ENCODE results near the gene PTPN1.

PTPN1 gene

DNA sequence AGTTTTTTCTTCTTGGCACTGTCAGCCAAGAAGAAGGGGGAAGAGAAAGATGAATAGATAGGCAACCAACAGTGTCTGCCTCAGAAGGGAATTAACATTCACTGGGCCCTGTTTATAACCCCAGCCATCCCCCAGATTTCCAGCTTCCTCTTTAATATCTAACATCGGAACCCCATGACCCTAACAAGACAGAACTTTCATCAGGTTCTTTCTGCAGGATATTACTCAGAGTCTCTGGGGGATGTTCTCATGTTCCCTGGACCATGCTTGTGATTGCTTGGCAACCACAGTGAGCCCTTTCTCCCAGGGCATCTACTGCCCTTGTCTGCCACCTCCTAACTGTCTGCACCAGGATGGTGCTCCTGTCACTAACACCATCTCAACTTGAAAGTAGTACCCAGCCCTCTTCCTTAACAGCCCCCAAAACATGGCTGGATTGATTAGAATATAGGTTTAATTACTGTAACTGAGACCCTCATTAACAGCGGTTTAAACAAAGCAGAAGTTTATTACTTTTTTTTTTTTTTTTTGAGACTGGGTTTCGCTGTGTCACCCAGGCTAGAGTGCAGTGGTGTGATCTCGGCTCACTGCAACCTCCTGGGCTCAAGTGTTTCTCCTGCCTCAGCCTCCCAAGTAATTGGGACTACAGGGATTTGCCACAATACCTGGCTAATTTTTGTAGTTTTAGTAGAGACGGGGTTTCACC is 12.0 kb upstream of the PTPN1 start:
- TF ChIP-seq SIN3A (IDR thresholded peaks at IDR 0.05; ENCODE audit: borderline replicate concordance, insufficient read depth, low read length), result no peak

DNA sequence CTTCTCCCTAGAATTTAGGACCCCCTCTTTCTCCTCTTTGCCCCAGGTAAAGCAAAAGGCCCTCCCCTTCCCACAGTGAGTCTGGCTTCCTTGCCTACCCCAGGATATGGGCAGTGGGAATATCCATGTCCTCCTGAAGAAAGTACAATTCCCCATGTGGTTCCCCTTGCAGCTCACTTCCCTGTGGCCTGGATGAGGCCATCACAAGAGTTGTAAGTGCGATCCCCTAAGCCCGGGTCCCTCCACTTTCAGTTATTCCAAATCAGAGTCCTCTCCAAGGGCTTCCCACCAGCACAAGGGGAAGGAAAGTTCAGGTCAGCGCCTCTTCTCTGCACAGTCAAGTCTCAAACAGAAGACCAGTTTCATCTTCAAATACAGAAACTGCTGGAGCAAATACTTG is 10.2 kb upstream of the PTPN1 start:
- no peak for TF ChIP-seq POLR2AphosphoS5 (IDR thresholded peaks at IDR 0.05; ENCODE audit: low read depth, low read length)
- no peak for TF ChIP-seq FOXP2 (optimal IDR thresholded peaks at IDR 0.05; ENCODE audit: borderline replicate concordance, extremely low read depth, extremely low read length, insufficient read depth)
- no peak for TF ChIP-seq TAF1 (IDR thresholded peaks at IDR 0.05; ENCODE audit: borderline replicate concordance, insufficient read depth, low read length)
- no peak for TF ChIP-seq SIN3A (IDR thresholded peaks at IDR 0.05; ENCODE audit: borderline replicate concordance, insufficient read depth, low read length)
- TF ChIP-seq, protein P1, sequence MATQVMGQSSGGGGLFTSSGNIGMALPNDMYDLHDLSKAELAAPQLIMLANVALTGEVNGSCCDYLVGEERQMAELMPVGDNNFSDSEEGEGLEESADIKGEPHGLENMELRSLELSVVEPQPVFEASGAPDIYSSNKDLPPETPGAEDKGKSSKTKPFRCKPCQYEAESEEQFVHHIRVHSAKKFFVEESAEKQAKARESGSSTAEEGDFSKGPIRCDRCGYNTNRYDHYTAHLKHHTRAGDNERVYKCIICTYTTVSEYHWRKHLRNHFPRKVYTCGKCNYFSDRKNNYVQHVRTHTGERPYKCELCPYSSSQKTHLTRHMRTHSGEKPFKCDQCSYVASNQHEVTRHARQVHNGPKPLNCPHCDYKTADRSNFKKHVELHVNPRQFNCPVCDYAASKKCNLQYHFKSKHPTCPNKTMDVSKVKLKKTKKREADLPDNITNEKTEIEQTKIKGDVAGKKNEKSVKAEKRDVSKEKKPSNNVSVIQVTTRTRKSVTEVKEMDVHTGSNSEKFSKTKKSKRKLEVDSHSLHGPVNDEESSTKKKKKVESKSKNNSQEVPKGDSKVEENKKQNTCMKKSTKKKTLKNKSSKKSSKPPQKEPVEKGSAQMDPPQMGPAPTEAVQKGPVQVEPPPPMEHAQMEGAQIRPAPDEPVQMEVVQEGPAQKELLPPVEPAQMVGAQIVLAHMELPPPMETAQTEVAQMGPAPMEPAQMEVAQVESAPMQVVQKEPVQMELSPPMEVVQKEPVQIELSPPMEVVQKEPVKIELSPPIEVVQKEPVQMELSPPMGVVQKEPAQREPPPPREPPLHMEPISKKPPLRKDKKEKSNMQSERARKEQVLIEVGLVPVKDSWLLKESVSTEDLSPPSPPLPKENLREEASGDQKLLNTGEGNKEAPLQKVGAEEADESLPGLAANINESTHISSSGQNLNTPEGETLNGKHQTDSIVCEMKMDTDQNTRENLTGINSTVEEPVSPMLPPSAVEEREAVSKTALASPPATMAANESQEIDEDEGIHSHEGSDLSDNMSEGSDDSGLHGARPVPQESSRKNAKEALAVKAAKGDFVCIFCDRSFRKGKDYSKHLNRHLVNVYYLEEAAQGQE (IDR thresholded peaks at IDR 0.05; ENCODE audit: insufficient read depth in 1 of 2, low read depth in 2 of 2, low read length in 2 of 2), result no peak

DNA sequence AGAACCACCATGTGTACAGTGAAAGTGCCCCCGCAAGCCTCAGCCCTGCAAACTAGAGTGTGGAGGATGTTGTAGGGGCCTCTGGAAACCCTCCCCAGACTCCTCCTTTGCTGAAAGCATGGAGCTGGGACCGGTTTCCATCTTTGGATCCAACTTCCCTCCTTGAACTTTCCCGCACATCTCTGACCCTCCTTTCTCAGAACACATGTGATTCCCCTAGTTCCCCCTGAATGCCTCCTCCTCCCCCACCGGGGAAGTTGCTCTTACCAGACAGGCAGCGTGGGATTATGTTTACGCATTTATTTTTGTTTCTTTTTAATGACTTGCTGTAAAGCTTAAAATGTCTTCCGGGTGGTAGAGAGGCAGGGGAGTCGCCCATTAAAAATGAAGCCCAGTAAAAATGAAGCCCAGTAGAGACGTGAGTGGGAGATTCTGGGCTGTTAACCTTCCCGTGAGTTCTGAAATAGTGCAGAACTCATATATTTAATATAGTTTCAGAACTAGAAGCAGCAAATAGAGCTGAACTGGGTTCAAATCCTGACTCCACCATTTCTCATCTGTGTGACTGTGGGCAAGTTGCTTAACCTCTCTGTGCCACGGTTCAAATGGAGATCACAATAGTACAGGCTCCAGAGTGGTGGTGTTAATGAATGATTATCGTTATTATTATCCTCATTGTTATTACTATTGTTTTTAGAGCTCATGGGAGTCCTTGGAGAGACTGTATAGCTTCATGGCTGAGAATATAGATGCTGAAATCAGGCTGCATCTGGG is 8.0 kb upstream of the PTPN1 start:
- TF ChIP-seq SIN3A (IDR thresholded peaks at IDR 0.05; ENCODE audit: borderline replicate concordance, insufficient read depth, low read length) (no peak), POLR2AphosphoS5 (IDR thresholded peaks at IDR 0.05; ENCODE audit: low read depth, low read length) (no peak), FOXP2 (optimal IDR thresholded peaks at IDR 0.05; ENCODE audit: borderline replicate concordance, extremely low read depth, extremely low read length, insufficient read depth) (no peak), TAF1 (IDR thresholded peaks at IDR 0.05; ENCODE audit: borderline replicate concordance, insufficient read depth, low read length) (no peak)
- TF ChIP-seq, protein P1 (IDR thresholded peaks at IDR 0.05; ENCODE audit: insufficient read depth in 1 of 2, low read depth in 2 of 2, low read length in 2 of 2), result no peak

DNA sequence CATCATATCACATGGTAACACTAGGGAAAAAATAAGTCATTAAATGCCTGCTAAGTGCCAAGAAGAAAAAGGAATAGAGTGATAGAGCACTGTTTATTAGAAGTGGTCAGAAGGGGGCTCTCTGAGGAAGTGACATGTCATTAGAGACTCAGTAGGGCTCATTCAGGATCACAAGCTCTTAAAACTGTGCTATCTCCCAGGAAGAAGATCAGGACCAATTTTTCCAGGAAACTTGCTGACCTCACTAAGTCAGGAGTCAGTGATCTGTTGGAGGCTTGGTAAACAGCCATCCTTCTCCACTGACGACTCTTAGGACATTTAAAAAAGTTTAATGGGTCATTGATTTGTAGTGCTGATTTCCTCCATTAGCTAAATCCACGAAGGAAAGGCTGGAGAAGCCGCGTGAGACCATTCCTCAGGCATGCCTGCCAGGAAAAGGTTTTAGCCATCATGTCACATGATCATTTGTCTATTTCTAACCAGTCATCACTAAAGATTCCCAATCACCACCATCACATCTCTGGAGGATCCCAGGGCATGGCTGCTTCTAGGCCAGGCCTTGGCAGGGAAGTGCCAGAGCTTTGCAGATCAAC is 5.9 kb upstream of the PTPN1 start:
- TF ChIP-seq, protein P1 (IDR thresholded peaks at IDR 0.05; ENCODE audit: insufficient read depth in 1 of 2, low read depth in 2 of 2, low read length in 2 of 2), result no peak
- TF ChIP-seq POLR2AphosphoS5 (IDR thresholded peaks at IDR 0.05; ENCODE audit: low read depth, low read length) (no peak), SIN3A (IDR thresholded peaks at IDR 0.05; ENCODE audit: borderline replicate concordance, insufficient read depth, low read length) (no peak), TAF1 (IDR thresholded peaks at IDR 0.05; ENCODE audit: borderline replicate concordance, insufficient read depth, low read length) (no peak), FOXP2 (optimal IDR thresholded peaks at IDR 0.05; ENCODE audit: borderline replicate concordance, extremely low read depth, extremely low read length, insufficient read depth) (no peak)

DNA sequence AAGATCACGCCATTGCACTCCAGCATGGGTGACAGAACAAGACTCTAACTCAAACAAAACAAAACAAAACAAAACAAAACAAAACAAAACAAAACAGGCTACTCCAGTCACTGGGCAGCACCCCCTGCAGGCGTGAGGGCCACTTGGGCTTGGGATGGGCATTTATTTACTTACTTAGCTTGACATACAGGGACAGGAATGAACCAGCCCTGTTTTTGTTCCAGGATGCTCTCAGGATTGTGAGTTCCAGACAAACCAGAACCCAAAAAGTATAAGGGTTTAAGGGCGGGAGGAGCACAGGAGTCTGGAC is 4.0 kb upstream of the PTPN1 start:
- no peak for TF ChIP-seq FOXP2 (optimal IDR thresholded peaks at IDR 0.05; ENCODE audit: borderline replicate concordance, extremely low read depth, extremely low read length, insufficient read depth)
- no peak for TF ChIP-seq SIN3A (IDR thresholded peaks at IDR 0.05; ENCODE audit: borderline replicate concordance, insufficient read depth, low read length)
- TF ChIP-seq POLR2AphosphoS5 (IDR thresholded peaks at IDR 0.05; ENCODE audit: low read depth, low read length), result no peak
- TF ChIP-seq, protein P1 (IDR thresholded peaks at IDR 0.05; ENCODE audit: insufficient read depth in 1 of 2, low read depth in 2 of 2, low read length in 2 of 2), result no peak
- no peak for TF ChIP-seq TAF1 (IDR thresholded peaks at IDR 0.05; ENCODE audit: borderline replicate concordance, insufficient read depth, low read length)
